ENCODE data around the gene PINLYP. TPM values are rescaled to one million over a fixed set of nuclear protein-coding genes. Genes with fewer than 3 reads are reported as not detected.
A peak's percentile ranks its signal among the peaks of the same experiment; 100 is the strongest.

The PINLYP gene
- polyA plus RNA-seq, 3 donors: 0.83 to 1.3 (median 0.93) TPM

DNA sequence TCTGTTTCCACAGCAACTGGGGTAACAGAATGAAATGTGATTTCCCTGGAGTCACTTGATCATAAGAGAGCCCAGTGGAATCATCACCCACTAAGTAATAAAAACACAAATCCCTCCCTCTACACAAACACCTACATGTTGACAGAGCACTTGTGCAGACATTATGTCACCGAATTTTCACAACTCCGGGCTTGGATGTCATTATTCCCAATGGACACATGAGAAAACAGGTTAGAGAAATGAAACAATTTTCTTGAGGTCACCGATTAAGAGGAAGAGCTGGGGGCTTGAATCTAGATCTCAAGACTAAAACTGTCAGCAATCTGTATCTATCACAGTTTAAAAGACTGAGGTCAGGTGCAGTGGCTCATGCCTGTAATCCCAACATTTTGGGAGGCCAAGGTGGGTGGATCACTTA, 3.4 kb upstream of the PINLYP start:
- H3K4me1 ChIP-seq (ENCODE audit: control insufficient read depth in 1 of 2, insufficient read depth in 2 of 2, low read length in 2 of 2): peaks cover 18 to 19% of the 10 kb centered on the region in 2 donors
- no peak overlapping the region for H3K9ac ChIP-seq (ENCODE audit: insufficient read depth, low read length, poor library complexity, severe bottlenecking)
- no peak overlapping the region for H3K4me3 Mint-ChIP-seq

DNA sequence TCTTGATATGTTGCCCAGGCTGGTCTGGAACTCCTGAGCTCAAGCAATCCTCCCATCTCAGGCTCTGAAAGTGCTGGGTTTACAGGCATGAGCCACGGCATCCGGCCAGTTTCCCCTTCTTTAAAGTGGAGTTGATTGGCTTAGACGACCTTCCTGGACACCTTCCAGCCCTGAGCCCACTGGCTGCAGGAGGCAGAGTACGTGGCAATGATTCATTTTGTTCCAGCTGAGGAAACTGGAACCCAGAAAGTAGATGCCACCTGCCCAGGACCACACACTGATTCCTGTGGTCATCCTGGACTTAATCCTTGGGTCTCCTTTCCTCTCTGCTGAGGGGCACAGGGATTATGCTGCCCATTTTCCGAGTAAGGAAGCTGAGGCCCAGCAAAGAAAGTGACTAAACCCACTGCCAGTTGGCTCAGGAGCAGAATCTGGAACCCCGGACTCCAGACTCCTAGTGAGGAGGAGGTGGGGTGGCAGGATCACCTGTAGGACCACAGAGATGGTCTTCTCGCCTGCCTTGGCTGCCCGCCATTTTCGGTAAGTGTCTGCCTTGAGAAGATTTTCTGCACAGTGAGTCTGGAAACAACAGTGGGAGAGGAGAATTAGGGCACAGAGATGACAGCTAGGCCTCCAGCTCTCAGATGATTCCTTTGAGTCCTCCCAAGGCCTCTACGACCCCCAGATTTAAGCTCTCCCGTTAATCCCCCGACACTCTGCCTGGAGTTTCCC, 1.0 kb upstream of the PINLYP start:
- Histone ChIP-seq H3K27me3 (ENCODE audit: control insufficient read depth in 2 of 2, insufficient read depth in 2 of 2, low read length in 2 of 2) (no peaks in the 10 kb centered on the region), H3K4me1 (ENCODE audit: control insufficient read depth in 1 of 2, insufficient read depth in 2 of 2, low read length in 2 of 2) (peaks cover 19 to 21% of the 10 kb centered on the region in 2 donors), H3K9ac (ENCODE audit: insufficient read depth, low read length, poor library complexity, severe bottlenecking) (peak overlapping the region; percentile 90), H3K36me3 (replicated peaks in 1 of 2; ENCODE audit: control insufficient read depth in 1 of 2, insufficient read depth in 2 of 2, low read length in 2 of 2) (peaks cover 0 to 17% of the 10 kb centered on the region in 2 donors), H3K4me3 (replicated peaks in 1 of 3; ENCODE audit: low read depth in 2 of 3, low read length in 3 of 3) (peak overlapping the region; percentile 72 to 89 (median 87)), H3K27ac (ENCODE audit: low read depth in 1 of 2, low read length in 2 of 2) (peak overlapping the region; percentile 55 to 96), H3K79me2 (ENCODE audit: insufficient read depth, low read length) (peaks cover 40% of the 10 kb centered on the region), H3K4me2 (replicated peaks; ENCODE audit: extremely low read depth, low read length, poor library complexity, severe bottlenecking) (peak overlapping the region; percentile 79), H4K20me1 (ENCODE audit: insufficient read depth, low read length) (no peaks in the 10 kb centered on the region), H2AFZ (ENCODE audit: insufficient read depth, low read depth, low read length, poor library complexity, severe bottlenecking) (peak overlapping the region; percentile 94), H3K9me3 (replicated peaks in 1 of 2; ENCODE audit: control insufficient read depth in 1 of 2, insufficient read depth in 1 of 2, low read length in 2 of 2) (no peaks in the 10 kb centered on the region)
- peak in 2 of 3 donors; percentile 16 to 68 for DNase-seq
- Mint-ChIP-seq H3K4me1 (peaks cover 29% of the 10 kb centered on the region), H3K27ac (peak overlapping the region; percentile 95 to 98 (median 97)), H3K9me3 (no peaks in the 10 kb centered on the region), H3K36me3 (peaks cover 11 to 23% of the 10 kb centered on the region in 2 donors), H3K4me3 (peak overlapping the region; percentile 87 to 96), H3K27me3 (ENCODE audit: low read depth in 3 of 3) (peaks cover 0 to 4% (median 0%) of the 10 kb centered on the region in 3 donors)
- 42% methylated on average over 8 of the region's 12 CpGs for WGBS (ENCODE audit: insufficient coverage)
- intact Hi-C loops (cut with micrococcal nuclease): loop anchor here (1.0 kb wide), 1 partner anchor 22 kb away; the partner anchor contains the start of genes IRGQ (in 2 of the 2) and ZNF576 (in 2 of the 2)
- TF ChIP-seq, protein P1, sequence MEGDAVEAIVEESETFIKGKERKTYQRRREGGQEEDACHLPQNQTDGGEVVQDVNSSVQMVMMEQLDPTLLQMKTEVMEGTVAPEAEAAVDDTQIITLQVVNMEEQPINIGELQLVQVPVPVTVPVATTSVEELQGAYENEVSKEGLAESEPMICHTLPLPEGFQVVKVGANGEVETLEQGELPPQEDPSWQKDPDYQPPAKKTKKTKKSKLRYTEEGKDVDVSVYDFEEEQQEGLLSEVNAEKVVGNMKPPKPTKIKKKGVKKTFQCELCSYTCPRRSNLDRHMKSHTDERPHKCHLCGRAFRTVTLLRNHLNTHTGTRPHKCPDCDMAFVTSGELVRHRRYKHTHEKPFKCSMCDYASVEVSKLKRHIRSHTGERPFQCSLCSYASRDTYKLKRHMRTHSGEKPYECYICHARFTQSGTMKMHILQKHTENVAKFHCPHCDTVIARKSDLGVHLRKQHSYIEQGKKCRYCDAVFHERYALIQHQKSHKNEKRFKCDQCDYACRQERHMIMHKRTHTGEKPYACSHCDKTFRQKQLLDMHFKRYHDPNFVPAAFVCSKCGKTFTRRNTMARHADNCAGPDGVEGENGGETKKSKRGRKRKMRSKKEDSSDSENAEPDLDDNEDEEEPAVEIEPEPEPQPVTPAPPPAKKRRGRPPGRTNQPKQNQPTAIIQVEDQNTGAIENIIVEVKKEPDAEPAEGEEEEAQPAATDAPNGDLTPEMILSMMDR (IDR thresholded peaks at IDR 0.05): no peak

More for the DNA sequence above, 3.4 kb upstream of the PINLYP start:
- no peaks in the 10 kb centered on the region for H4K20me1 ChIP-seq (ENCODE audit: insufficient read depth, low read length)
- no peaks in the 10 kb centered on the region for H3K27me3 ChIP-seq (ENCODE audit: control insufficient read depth in 2 of 2, insufficient read depth in 2 of 2, low read length in 2 of 2)
- TF ChIP-seq, protein P1 (IDR thresholded peaks at IDR 0.05): no peak
- peaks cover 11 to 25% of the 10 kb centered on the region in 2 donors for H3K36me3 Mint-ChIP-seq
- no peak overlapping the region for H3K27ac ChIP-seq (ENCODE audit: low read depth in 1 of 2, low read length in 2 of 2)
- no peak overlapping the region for H3K4me2 ChIP-seq (replicated peaks; ENCODE audit: extremely low read depth, low read length, poor library complexity, severe bottlenecking)
- H3K27me3 Mint-ChIP-seq (ENCODE audit: low read depth in 3 of 3): peaks cover 0 to 2% (median 0%) of the 10 kb centered on the region in 3 donors
- H3K36me3 ChIP-seq (replicated peaks in 1 of 2; ENCODE audit: control insufficient read depth in 1 of 2, insufficient read depth in 2 of 2, low read length in 2 of 2): peaks cover 0 to 17% of the 10 kb centered on the region in 2 donors
- intact Hi-C loops (cut with micrococcal nuclease): no loop called here
- H2AFZ ChIP-seq (ENCODE audit: insufficient read depth, low read depth, low read length, poor library complexity, severe bottlenecking): no peak overlapping the region
- peak overlapping the region in 4 of 7 donors; percentile 3 to 43 (median 20) for H3K27ac Mint-ChIP-seq
- H3K9me3 ChIP-seq (replicated peaks in 1 of 2; ENCODE audit: control insufficient read depth in 1 of 2, insufficient read depth in 1 of 2, low read length in 2 of 2): no peaks in the 10 kb centered on the region
- WGBS (ENCODE audit: insufficient coverage): 100% methylated on average over 1 of the region's 3 CpGs
- no peak for DNase-seq
- peaks cover 46% of the 10 kb centered on the region for H3K79me2 ChIP-seq (ENCODE audit: insufficient read depth, low read length)
- no peaks in the 10 kb centered on the region for H3K9me3 Mint-ChIP-seq
- no peak overlapping the region for H3K4me3 ChIP-seq (replicated peaks in 1 of 3; ENCODE audit: low read depth in 2 of 3, low read length in 3 of 3)
- peaks cover 25% of the 10 kb centered on the region for H3K4me1 Mint-ChIP-seq

Data from CD14-positive monocyte (primary cell).